WTC11 (cell line): ENCODE measurements around the gene TAL1. TPM values are rescaled to one million over a fixed set of nuclear protein-coding genes. Genes with fewer than 3 reads are reported as not detected.
"Not testable (repeated sequence)": the region's sequence is repeated elsewhere in the genome, so short reads cannot be mapped to it uniquely, and the experiment has no call there.

ENCODE experiments used
- ATAC-seq: fragments of 200-7000 bp; cut with Tn5 transposase; 2 replicates; pipeline ENCODE4 v1.10.0; 2021; ENCODE audit warnings: mild to moderate bottlenecking, moderate library complexity
- CTCF ChIA-PET: fragments of 300-600 bp; sonication (Branson Sonifier 250); formaldehyde crosslinking; loops from one replicate; lab custom pipeline; 2021; ENCODE audit warnings: antibody characterized with exemption; lab: Charles Lee
- POLR2A ChIA-PET: fragments of 350-600 bp; sonication (Branson Sonifier 250); formaldehyde crosslinking; loops from one replicate; lab custom pipeline; 2021; ENCODE audit warnings: antibody characterized with exemption; lab: Charles Lee
- DNase-seq: peaks from one replicate; pipeline ENCODE4 v3.0.0; 2021; ENCODE audit warnings: low spot score
- H3K27ac Mint-ChIP-seq: 2 replicates; pipeline ENCODE4 v1.8.0; 2021; ENCODE audit warnings: mixed read lengths
- H3K27me3 Mint-ChIP-seq: 2 replicates; pipeline ENCODE4 v1.8.0; 2021; ENCODE audit warnings: low read depth, mild to moderate bottlenecking, moderate library complexity, mixed read lengths
- H3K36me3 Mint-ChIP-seq: 2 replicates; pipeline ENCODE4 v1.8.0; 2021; ENCODE audit warnings: mixed read lengths
- H3K4me1 Mint-ChIP-seq: 2 replicates; pipeline ENCODE4 v1.8.0; 2022; ENCODE audit warnings: mixed read lengths
- H3K4me3 Mint-ChIP-seq: 2 replicates; pipeline ENCODE4 v1.8.0; 2021; ENCODE audit warnings: mild to moderate bottlenecking, moderate library complexity, mixed read lengths
- H3K9me3 Mint-ChIP-seq: 2 replicates; pipeline ENCODE4 v1.8.0; 2021; ENCODE audit warnings: mixed read lengths
- ATF2 ChIP-seq: sonication (generic); formaldehyde crosslinking; IDR thresholded peaks from 2 replicates; pipeline ENCODE4 v1.8.1; 2022; ENCODE audit warnings: low read depth, missing genetic modification reagents, borderline replicate concordance
- E2F5 ChIP-seq: sonication (generic); formaldehyde crosslinking; IDR thresholded peaks from 2 replicates; pipeline ENCODE4 v1.8.1; 2022; ENCODE audit warnings: mild to moderate bottlenecking, moderate library complexity, missing genetic modification reagents
- ELF4 ChIP-seq: sonication (generic); formaldehyde crosslinking; IDR thresholded peaks from 2 replicates; pipeline ENCODE4 v1.8.1; 2022; ENCODE audit warnings: low read depth, mild to moderate bottlenecking, moderate library complexity, missing genetic modification reagents
- EMX1 ChIP-seq: fragments of 250-450 bp; sonication (Bioruptor Pico); IDR thresholded peaks from 2 replicates; pipeline ENCODE4 v1.8.0; 2021; ENCODE audit warnings: mild to moderate bottlenecking
- FOXJ3 ChIP-seq: sonication (generic); formaldehyde crosslinking; IDR thresholded peaks from 2 replicates; pipeline ENCODE4 v1.9.0; 2021; ENCODE audit warnings: missing genetic modification reagents, mild to moderate bottlenecking, borderline replicate concordance
- FOXK1 ChIP-seq: sonication (generic); formaldehyde crosslinking; IDR thresholded peaks from 2 replicates; pipeline ENCODE4 v1.8.0; 2022; ENCODE audit warnings: mild to moderate bottlenecking, moderate library complexity, missing genetic modification reagents
- HMGA2 ChIP-seq: fragments of 250-450 bp; sonication (Bioruptor Pico); IDR thresholded peaks from 2 replicates; pipeline ENCODE4 v1.4.0; 2021; ENCODE audit warnings: mild to moderate bottlenecking, moderate library complexity
- JAZF1 ChIP-seq: fragments of 250-450 bp; sonication (Bioruptor Pico); IDR thresholded peaks from 2 replicates; pipeline ENCODE4 v1.9.0; 2021; ENCODE audit warnings: moderate library complexity, mild to moderate bottlenecking, inconsistent platforms
- MLX ChIP-seq: sonication (generic); formaldehyde crosslinking; IDR thresholded peaks from 2 replicates; pipeline ENCODE4 v1.8.1; 2023; ENCODE audit warnings: mild to moderate bottlenecking, missing genetic modification reagents, moderate library complexity
- NFE2L1 ChIP-seq: sonication (generic); formaldehyde crosslinking; IDR thresholded peaks from 2 replicates; pipeline ENCODE4 v1.8.1; 2023; ENCODE audit warnings: missing genetic modification reagents
- NFYB ChIP-seq: sonication (generic); formaldehyde crosslinking; conservative IDR thresholded peaks from 2 replicates; pipeline ENCODE4 v1.8.0; 2022; ENCODE audit warnings: low read depth, missing genetic modification reagents
- NR3C1 ChIP-seq: sonication (generic); formaldehyde crosslinking; conservative IDR thresholded peaks from 2 replicates; pipeline ENCODE4 v1.8.1; 2023; ENCODE audit warnings: low read depth, mild to moderate bottlenecking, missing genetic modification reagents
- STAT6 ChIP-seq: sonication (generic); formaldehyde crosslinking; conservative IDR thresholded peaks from 2 replicates; pipeline ENCODE4 v1.8.1; 2023; ENCODE audit warnings: mild to moderate bottlenecking, low read depth, missing genetic modification reagents, moderate library complexity
- TEAD1 ChIP-seq: sonication (generic); formaldehyde crosslinking; IDR thresholded peaks from 2 replicates; pipeline ENCODE4 v1.8.0; 2022; ENCODE audit warnings: mild to moderate bottlenecking, missing genetic modification reagents
- ZNF219 ChIP-seq: sonication (generic); formaldehyde crosslinking; IDR thresholded peaks from 2 replicates; pipeline ENCODE4 v1.8.0; 2023; ENCODE audit warnings: missing genetic modification reagents, mild to moderate bottlenecking, borderline replicate concordance
- ZSCAN18 ChIP-seq: fragments of 250-450 bp; sonication (Bioruptor Pico); IDR thresholded peaks from 2 replicates; pipeline ENCODE4 v2.1.2; 2022; ENCODE audit warnings: mild to moderate bottlenecking, moderate library complexity
- total RNA-seq: library from RNA; stranded (reverse); gene quantifications from 3 replicates; pipeline ENCODE4 v1.2.3, GENCODE V29; 2021
- TF ChIP-seq, protein P1 (sequence below): sonication (generic); formaldehyde crosslinking; IDR thresholded peaks from 2 replicates; pipeline ENCODE4 v1.8.0; 2023; ENCODE audit warnings: missing genetic modification reagents

TAL1 gene
- total RNA-seq, 1 experiment from 2014 or later, result 0.63 TPM

DNA sequence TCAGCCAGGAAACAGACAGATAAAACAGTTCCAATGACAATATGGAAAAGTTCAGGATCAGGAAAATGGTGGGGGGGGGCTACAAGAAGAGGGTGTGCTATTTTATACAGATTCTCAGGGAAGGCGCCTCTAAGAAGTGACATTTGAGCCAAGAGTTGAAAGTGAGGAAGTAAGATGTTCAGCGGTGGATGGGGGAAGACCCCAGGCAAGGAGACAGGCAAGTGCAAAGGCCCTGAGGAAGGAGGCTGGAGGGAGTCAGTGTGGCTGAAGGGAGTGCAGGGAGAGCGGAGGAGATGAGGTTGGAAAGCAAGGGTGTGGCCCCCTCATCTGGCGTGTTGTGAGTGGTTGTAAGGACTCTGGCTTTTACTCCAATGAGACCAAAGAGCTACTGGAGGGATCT lies 33.8 kb downstream of the TAL1 start (continued):
- TF ChIP-seq ZSCAN18 (no peak), FOXJ3 (no peak), ZNF219 (no peak), TEAD1 (CRISPR knock-in tag) (no peak), FOXK1 (CRISPR knock-in tag) (no peak), ATF2 (no peak), MLX (CRISPR knock-in tag) (no peak), NFE2L1 (no peak), NR3C1 (CRISPR knock-in tag) (no peak)

DNA sequence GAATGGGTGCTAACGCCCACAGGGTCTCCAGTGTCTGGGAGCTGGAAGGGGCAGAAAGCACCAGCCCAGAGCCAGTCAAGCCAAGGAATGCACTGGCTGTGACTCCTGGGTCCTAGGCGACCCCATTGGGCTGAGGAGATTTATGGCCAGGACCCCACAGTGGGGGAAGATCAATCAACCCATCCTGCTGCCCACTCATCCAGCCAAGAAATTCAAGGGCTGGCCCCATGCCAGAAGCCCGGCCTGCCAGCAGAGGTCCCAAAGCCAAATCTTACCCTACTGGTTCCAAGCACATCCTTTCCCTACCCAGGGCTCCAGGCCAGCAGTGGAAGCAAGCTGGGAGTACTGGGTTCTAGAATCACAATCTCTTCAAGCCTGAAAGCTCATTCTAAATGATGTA lies 35.4 kb downstream of the TAL1 start:
- Mint-ChIP-seq H3K9me3 (no peaks in the 10 kb centered on the region), H3K36me3 (no peaks in the 10 kb centered on the region), H3K27ac (no peak overlapping the region), H3K4me1 (peaks cover 25% of the 10 kb centered on the region), H3K4me3 (no peak overlapping the region), H3K27me3 (peaks cover 63% of the 10 kb centered on the region)
- ChIA-PET CTCF (interaction anchor here (0.6 to 3.2 kb wide), 6 partner anchors 17 to 142 kb away, joined by 3 to 15 read pairs (median 3); no protein-coding TSS in a partner anchor), POLR2A (no interaction called here)
- TF ChIP-seq ELF4 (CRISPR knock-in tag) (no peak), JAZF1 (CRISPR knock-in tag) (no peak), NFYB (CRISPR knock-in tag) (no peak), E2F5 (CRISPR knock-in tag) (no peak), NFE2L1 (no peak), ATF2 (no peak), STAT6 (CRISPR knock-in tag) (no peak), EMX1 (no peak), HMGA2 (CRISPR knock-in tag) (no peak)
- TF ChIP-seq, protein P1, sequence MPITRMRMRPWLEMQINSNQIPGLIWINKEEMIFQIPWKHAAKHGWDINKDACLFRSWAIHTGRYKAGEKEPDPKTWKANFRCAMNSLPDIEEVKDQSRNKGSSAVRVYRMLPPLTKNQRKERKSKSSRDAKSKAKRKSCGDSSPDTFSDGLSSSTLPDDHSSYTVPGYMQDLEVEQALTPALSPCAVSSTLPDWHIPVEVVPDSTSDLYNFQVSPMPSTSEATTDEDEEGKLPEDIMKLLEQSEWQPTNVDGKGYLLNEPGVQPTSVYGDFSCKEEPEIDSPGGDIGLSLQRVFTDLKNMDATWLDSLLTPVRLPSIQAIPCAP (CRISPR knock-in tag), result no peak
- DNase-seq (peak; percentile 47), ATAC-seq (peak; percentile 22)

GRCh38 chr1:47195981-47196380 lies 36.0 kb downstream of the TAL1 start:
- POLR2A ChIA-PET, H3K9me3 Mint-ChIP-seq, ATAC-seq, H3K27ac Mint-ChIP-seq, H3K4me3 Mint-ChIP-seq, DNase-seq, H3K36me3 Mint-ChIP-seq: not testable (repeated sequence)
- Mint-ChIP-seq H3K4me1 (peaks cover 29% of the 10 kb centered on the region), H3K27me3 (peaks cover 57% of the 10 kb centered on the region)
- CTCF ChIA-PET, result interaction anchor here (1.1 to 3.2 kb wide), 4 partner anchors 17 to 143 kb away, joined by 3 to 15 read pairs (median 6); no protein-coding TSS in a partner anchor
